T1000 (cell line): ENCODE data around the gene PAFAH1B2.

Experiments used
- DNase-seq: peaks from one replicate; lab custom pipeline; 2025; ENCODE audit warnings: mixed read lengths; lab: John Stamatoyannopoulos, UW

The PAFAH1B2 gene

GRCh38 chr11:117188620-117189081 is 44.6 kb downstream of the PAFAH1B2 start:
- no peak for DNase-seq

GRCh38 chr11:117189191-117189940 is 45.3 kb downstream of the PAFAH1B2 start:
- no peak for DNase-seq

DNA sequence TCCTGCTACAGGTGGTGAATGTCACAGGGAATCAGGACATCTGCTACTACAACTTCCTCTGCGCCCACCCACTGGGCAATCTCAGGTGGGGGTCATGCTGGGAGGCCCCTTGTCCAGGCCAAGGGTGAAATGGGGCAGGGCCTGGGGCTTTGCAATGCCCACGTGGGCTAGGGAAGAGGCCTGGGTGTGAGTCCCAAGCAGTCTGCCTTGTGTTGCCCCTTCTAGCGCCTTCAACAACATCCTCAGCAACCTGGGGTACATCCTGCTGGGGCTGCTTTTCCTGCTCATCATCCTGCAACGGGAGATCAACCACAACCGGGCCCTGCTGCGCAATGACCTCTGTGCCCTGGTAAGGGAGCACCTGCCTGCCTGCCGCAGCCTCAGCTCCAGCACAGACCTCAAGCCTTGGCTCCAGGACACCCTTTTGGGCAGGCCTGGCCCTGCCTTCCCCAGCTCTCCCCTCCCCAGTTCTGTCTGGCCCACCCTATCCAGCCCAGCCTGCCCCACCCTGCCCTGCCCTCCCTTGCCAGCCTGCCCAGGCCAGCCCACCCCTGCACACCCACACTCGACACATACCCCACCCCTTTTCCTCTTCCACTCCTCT is 46.0 kb downstream of the PAFAH1B2 start:
- DNase-seq: no peak

GRCh38 chr11:117191680-117192400 is 47.8 kb downstream of the PAFAH1B2 start:
- no peak for DNase-seq

GRCh38 chr11:117192401-117192875 is 48.4 kb downstream of the PAFAH1B2 start:
- no peak for DNase-seq

DNA sequence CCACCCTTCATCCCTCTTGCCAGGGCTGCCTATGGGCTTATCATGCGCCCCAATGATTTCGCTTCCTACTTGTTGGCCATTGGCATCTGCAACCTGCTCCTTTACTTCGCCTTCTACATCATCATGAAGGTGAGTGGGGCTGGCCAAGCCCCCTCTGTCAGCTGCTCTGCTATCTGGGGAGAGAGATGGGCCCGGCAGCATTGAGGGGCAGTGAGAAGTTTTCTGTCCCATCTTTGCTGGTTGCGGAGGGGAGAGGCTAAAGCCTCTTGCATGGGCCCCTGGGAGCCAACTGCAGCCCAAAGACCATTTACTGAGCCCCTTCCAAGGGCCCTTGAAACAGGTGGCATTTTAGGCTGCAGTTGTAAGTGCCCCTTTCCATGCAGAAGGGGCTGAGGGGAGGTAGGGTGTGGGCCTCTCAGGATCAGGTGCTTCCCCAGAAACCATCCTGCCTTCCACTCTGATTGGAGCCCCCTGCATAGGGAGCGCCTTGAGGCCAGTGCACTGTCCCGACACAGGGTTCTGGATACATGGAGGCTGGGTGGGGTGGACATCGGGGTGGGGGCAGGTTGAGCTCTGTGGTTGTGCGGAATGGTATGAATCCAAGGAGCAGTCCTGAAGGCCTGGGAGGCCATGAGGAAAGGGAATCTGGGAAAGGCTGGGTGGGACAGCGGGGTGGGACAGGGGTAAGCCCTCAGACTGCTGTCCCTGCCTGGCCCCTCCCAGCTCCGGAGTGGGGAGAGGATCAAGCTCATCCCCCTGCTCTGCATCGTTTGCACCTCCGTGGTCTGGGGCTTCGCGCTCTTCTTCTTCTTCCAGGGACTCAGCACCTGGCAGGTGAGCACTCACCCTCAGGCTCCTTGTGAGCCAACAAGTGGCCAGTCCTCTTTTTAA is 49.3 kb downstream of the PAFAH1B2 start:
- no peak for DNase-seq

DNA sequence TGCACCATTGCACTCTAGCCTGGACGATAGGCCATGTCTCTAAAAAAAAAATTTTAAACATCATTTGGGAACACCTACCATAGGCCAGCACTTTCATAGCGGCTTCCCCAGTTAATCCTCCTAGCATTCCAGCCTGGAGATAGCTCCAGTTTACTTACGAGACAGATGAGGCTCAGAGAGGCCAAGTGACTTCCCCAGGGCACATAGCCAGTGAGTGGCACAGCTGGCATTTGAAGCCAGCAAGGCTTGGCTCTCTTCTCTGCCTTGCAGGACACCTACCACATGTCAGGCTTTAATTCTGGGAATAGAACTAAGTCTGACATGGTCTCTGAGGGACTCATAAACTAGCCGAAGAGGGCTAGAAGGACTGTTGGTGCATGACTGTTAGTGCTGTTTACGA is 50.2 kb downstream of the PAFAH1B2 start:
- no peak for DNase-seq

GRCh38 chr11:117195258-117195657 is 51.2 kb downstream of the PAFAH1B2 start:
- DNase-seq: no peak

DNA sequence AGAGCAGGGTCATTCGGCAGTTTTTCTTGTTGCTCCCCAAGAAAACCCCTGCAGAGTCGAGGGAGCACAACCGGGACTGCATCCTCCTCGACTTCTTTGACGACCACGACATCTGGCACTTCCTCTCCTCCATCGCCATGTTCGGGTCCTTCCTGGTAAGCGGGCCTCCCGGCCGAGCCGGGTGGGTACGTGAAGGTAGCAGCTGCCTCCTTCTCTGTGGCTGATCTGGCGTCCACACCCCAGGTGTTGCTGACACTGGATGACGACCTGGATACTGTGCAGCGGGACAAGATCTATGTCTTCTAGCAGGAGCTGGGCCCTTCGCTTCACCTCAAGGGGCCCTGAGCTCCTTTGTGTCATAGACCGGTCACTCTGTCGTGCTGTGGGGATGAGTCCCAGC is 51.7 kb downstream of the PAFAH1B2 start:
- no peak for DNase-seq

DNA sequence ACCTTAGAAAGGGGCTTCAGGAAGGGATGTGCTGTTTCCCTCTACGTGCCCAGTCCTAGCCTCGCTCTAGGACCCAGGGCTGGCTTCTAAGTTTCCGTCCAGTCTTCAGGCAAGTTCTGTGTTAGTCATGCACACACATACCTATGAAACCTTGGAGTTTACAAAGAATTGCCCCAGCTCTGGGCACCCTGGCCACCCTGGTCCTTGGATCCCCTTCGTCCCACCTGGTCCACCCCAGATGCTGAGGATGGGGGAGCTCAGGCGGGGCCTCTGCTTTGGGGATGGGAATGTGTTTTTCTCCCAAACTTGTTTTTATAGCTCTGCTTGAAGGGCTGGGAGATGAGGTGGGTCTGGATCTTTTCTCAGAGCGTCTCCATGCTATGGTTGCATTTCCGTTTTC is 52.9 kb downstream of the PAFAH1B2 start:
- DNase-seq: no peak

DNA sequence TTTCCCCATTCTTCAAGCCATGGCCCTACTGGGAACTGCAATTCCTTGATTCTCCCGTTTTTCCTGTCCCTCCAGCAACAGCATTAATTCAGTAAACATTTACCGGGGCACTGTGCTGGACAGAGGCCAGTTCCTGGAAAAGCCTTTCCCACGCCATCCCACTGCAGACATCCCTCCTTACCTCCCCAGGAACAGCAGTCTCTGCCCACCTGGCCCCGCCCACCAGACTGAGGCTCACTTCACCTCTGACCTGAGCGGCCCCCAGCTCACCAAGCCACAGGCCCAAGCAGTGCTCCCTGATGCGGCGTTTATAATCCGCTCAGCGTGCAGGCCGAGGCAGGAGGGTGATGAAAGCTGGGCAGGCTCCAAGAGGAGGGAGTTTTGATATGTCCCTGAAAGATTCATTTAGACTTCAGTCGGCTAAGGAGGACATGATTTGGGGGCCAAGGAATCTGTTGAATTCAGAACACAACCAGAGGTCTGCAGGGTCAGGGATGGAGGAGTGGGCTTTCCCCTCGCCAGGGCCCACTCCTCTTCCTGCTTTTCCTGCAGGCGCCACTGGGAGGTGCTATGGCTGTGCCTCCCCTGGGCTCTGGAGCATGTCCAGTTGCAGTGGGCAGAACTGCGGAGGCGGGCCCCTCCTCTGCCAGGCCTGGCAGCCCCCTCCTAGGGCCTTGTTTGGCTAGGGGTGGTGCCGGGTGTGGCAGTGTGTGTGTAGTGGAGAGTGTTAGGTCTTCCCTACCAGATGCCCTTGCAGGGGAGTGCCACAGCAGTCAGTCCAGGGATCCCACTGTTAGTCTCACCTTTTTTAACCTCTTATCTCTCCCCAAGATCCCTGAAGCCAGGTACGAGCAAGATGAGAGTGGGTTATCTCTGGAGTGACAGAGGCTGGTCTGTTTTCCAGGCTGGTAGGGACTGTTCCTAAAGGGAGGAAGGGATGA is 53.7 kb downstream of the PAFAH1B2 start:
- no peak for DNase-seq

- DNase-seq: no peak
Measured at GRCh38 chr11:117198613-117199012, 54.5 kb downstream of the PAFAH1B2 start.

DNA sequence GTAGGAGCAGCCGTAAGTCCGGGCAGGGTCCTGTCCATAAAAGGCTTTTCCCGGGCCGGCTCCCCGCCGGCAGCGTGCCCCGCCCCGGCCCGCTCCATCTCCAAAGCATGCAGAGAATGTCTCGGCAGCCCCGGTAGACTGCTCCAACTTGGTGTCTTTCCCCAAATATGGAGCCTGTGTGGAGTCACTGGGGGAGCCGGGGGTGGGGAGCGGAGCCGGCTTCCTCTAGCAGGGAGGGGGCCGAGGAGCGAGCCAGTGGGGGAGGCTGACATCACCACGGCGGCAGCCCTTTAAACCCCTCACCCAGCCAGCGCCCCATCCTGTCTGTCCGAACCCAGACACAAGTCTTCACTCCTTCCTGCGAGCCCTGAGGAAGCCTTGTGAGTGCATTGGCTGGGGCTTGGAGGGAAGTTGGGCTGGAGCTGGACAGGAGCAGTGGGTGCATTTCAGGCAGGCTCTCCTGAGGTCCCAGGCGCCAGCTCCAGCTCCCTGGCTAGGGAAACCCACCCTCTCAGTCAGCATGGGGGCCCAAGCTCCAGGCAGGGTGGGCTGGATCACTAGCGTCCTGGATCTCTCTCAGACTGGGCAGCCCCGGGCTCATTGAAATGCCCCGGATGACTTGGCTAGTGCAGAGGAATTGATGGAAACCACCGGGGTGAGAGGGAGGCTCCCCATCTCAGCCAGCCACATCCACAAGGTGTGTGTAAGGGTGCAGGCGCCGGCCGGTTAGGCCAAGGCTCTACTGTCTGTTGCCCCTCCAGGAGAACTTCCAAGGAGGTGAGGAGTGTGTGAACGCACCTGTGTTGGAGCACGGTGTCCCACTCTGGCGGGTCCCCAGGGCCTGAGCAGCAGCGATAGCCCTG is 55.2 kb downstream of the PAFAH1B2 start, which contains the start of gene TAGLN:
TSS of gene TAGLN (plus strand) at position 318 of the 863 bp plus-strand sequence. CDS start 3,644 bp downstream, outside the sequence.
- DNase-seq: no peak

GRCh38 chr11:117199916-117200812 is 56.1 kb downstream of the PAFAH1B2 start:
- DNase-seq: no peak

DNA sequence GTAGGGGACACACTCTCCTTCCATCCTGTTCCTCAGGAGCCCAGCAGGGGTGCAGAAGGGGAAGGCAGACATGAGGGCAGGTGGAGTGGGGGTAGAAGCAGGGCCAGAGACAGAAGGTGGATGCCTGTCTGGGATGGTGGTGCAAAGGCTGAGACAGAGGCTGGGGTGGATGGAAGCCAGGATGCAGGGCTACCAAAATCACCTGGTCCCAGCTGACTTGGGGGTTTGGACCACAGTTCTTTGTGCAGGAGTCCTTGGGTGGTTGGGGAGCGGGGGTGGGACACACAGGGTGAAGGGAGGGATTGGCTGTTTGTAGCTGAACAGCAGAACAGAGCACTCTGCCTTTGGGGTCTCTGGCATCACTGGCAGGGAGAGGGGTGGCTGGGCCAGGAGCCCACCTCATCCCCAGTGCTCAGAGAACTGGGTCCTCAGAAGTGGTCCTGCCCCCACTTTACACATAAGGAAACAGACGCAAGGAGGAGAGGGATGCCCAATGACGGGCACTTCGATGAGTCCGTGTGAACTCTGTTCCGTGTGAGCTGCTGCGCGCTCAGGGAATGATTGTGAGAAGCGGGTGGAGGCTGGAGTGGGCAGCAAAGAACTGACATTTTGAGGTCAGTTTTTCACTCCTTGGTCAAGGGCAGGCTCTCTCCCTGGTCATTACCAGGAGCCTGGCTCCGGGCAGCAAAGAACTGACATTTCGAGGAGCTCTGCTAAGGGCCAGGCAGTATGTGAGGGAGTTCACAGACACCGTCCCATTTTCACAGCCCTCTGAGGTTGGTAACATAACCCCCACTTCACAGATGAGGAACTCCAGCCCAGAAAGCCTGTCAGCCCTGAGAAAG is 56.9 kb downstream of the PAFAH1B2 start:
- no peak for DNase-seq

DNA sequence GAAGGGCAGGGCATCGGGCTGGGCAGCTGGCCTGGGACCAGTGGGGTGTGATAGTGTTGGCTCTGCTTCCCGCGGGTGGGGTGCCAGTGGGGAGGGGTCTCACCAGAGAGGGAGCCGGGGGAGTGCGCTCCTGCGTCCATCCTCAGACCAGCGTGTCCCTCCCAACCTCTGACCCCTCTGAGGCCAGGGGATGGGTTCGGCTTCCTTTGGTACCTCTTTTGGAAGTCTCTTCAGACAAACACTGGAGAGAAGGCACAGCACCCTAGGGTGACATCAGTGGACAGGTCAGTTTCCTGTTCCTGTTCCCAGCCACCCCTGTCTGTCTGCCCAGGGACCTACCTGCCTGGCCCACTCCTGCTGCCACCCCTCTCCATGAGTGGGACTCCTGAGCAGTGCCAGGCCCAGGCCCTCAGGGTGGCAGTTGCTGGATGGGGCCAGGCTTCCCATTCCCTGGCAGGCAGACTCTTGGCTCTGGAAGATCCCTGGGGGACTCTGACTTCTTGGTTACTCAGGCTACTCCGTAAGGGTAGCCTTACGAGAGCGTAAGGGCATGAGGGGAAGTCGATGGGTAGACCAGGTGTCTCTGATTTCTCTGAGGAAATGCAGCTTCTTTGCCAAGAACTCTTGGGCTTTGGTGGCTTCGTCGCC is 57.7 kb downstream of the PAFAH1B2 start:
- no peak for DNase-seq
